C4-2B (cell line): ENCODE data around the gene FAM111B.
"Not testable (repeated sequence)": the region's sequence is repeated elsewhere in the genome, so short reads cannot be mapped to it uniquely, and the experiment has no call there.

Experiments used
- ZFX ChIP-seq: fragments of 450-650 bp; IDR thresholded peaks from 2 replicates; pipeline ENCODE4 v1.6.1; 2017
- TF ChIP-seq, protein P1 (sequence below): fragments of 450-650 bp; conservative IDR thresholded peaks from 2 replicates; pipeline ENCODE4 v1.5.1; 2017; ENCODE audit warnings: mild to moderate bottlenecking

DNA sequence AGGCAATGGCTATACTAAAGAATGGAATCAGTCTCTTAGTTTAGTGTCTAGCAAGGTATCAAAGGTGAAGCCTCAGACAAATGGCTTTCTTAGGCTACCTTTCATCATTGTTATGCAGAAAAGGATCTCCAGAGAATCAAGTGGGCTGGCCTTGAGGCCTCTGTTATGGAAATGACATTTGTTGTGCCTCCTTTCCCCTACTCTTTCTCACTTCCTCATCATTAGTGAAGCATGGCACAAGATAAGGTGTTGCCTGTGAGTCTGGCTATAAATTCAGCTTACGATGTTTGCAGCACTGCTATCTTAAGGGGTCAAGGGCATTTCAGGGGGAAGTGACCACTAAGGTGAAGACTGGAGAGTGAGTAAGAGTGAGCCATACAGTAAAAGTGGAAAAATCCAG lies 11.8 kb upstream of the FAM111B start:
- TF ChIP-seq, protein P1, sequence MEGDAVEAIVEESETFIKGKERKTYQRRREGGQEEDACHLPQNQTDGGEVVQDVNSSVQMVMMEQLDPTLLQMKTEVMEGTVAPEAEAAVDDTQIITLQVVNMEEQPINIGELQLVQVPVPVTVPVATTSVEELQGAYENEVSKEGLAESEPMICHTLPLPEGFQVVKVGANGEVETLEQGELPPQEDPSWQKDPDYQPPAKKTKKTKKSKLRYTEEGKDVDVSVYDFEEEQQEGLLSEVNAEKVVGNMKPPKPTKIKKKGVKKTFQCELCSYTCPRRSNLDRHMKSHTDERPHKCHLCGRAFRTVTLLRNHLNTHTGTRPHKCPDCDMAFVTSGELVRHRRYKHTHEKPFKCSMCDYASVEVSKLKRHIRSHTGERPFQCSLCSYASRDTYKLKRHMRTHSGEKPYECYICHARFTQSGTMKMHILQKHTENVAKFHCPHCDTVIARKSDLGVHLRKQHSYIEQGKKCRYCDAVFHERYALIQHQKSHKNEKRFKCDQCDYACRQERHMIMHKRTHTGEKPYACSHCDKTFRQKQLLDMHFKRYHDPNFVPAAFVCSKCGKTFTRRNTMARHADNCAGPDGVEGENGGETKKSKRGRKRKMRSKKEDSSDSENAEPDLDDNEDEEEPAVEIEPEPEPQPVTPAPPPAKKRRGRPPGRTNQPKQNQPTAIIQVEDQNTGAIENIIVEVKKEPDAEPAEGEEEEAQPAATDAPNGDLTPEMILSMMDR = not testable (repeated sequence)
- TF ChIP-seq ZFX = not testable (repeated sequence)
